Glomerular endothelial cell (primary cell): ENCODE measurements around the gene UCN2. TPM values are rescaled to one million over a fixed set of nuclear protein-coding genes. Genes with fewer than 3 reads are reported as not detected.

Experiments used
- DNase-seq: peaks from one replicate; pipeline ENCODE4 v3.0.0-alpha.2; 2011; ENCODE audit warnings: low read depth, low spot score; ENCODE audit errors: extremely low read depth
- total RNA-seq: library from RNA; depleted of rRNA; stranded (reverse); fragments of >200 nt; gene quantifications from 2 replicates; pipeline ENCODE4 v1.2.3, GENCODE V29; 2015

UCN2 gene, protein sequence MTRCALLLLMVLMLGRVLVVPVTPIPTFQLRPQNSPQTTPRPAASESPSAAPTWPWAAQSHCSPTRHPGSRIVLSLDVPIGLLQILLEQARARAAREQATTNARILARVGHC
- total RNA-seq, result 0.24 and 1.2 TPM in 2 replicates

DNA sequence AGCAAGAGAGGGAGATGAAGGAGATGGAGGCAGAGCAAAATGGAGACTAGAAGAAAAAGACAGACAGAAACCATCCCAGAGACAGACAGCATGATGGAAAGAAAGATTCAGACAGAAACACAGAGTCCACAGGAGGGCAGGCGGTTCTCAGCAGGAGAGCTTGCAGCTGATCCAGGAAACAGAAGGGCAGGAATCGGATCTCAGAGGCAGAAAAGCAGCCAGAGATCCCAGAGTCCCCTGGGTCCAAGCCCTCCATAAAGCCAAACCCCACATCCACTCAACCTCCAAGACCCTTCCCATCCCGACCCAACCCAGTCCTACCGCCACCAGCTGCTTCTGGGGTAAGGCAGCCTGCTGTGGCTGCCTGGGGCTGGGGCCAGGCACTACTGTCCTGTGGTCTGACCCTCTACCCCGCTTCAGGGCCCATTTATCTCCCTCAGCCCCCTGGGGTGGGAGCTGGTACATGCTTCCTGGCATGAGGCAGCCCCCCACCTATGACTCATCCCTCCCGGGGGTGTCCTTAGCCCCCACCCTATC, at the start of gene UCN2:
UCN2 (minus strand) TSS at position 400 of the 537 bp plus-strand sequence. CDS start 657 bp downstream, outside the sequence.
- DNase-seq, result no peak

DNA sequence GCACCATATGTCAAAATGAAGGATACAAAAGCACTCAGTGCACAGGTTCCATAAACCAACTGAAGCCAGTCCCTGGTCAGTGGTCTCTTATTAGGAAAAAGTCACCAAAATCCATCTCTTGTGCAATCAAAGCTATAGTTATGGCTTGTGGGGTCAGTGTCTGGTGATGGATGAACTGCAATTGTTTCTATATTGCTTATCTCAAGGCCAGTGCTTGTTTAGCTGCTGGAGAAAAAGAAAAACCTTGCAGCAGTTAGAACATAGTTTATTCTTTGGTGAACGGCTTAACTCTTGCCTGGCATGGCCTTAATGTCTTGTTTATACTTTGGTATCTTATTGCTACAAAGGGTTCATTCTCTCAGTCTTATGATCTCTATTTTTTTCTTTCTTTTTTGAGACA, 48.7 kb upstream of the UCN2 start:
- DNase-seq, result no peak

DNA sequence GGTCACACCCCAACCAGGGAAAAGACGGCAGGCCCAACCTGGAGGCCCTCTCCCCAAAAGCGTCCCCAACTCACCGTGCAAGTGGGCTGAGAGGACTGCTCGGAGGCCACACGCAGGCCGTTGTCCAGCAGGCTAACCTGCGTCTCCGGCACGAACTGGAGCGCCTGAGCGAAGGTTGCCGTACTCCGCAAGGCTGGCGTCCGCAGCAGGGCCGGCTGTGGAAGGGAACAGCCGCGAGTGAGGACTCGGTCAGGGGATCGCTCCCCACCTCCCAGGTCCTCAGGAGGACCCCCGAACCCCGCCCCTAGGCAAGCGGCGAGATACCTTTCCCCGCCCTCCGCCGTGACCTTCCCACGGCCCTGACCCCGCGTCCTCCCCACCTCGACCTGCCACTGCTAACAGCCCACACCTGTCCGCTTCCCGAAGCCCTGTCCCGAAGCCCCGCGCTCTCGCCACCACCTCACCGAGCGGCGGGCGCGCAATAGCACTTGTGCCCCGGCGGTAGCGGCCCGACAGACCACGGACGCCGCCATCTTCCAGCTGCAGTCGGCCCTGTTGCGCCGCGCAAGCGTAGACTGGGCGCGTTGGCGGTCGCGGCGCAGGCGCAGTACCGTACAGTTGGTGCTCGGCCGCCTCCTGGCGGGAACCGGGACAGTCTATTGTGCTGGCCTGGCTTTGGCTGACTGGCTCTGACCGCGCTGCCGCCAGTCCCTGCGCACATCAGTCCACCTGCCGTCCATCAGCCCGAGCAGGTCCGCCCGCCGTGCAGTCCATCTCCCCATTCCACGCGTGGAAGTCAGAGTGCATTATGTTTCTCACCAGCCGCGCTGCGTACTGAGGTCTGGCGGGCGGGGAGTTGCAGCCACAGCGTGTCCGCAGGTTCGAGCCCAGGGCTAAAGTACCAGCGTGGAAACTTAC, 45.8 kb upstream of the UCN2 start, which contains the start of gene UQCRC1:
UQCRC1 (minus strand) TSS at position 559 of the 918 bp plus-strand sequence; CDS start at position 533, 26 bp downstream.
- peak; percentile 54 for DNase-seq

DNA sequence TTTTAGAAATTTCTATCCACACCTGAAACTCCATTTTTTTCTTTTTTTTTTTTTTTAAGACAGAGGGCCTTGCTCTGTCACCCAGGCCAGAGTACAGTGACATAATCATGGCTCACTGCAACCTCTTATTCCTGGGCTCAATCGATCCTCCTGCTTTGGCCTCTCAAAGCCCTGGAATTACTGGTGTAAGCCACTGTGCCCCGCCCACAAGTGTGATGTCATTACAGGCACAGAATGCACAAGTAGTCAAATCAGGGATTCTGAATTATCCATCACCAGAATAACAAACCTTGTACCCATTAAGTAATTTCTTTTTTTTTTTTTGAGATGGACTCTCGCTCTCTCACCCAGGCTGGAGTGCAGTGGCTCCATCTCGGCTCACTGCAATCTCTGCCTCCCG, 43.9 kb upstream of the UCN2 start:
- no peak for DNase-seq

DNA sequence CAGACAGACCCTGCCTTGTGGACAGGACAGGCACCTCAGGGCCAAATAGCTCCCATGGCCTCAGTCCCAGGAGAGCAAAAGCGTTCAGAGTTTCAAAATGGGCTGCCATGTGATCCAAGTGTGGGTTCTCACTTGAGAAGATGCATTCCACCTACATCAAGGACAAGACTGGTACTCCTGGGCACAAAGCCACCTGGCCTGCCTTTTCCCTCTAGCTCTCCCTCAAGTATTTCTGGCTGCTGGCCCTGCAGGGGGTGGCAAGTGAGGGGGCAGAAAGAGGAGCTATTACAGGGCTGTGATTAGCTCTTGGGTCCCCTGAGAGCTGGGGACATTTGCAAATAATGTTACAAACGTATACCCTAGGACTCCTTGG, 38.0 kb upstream of the UCN2 start:
- no peak for DNase-seq

DNA sequence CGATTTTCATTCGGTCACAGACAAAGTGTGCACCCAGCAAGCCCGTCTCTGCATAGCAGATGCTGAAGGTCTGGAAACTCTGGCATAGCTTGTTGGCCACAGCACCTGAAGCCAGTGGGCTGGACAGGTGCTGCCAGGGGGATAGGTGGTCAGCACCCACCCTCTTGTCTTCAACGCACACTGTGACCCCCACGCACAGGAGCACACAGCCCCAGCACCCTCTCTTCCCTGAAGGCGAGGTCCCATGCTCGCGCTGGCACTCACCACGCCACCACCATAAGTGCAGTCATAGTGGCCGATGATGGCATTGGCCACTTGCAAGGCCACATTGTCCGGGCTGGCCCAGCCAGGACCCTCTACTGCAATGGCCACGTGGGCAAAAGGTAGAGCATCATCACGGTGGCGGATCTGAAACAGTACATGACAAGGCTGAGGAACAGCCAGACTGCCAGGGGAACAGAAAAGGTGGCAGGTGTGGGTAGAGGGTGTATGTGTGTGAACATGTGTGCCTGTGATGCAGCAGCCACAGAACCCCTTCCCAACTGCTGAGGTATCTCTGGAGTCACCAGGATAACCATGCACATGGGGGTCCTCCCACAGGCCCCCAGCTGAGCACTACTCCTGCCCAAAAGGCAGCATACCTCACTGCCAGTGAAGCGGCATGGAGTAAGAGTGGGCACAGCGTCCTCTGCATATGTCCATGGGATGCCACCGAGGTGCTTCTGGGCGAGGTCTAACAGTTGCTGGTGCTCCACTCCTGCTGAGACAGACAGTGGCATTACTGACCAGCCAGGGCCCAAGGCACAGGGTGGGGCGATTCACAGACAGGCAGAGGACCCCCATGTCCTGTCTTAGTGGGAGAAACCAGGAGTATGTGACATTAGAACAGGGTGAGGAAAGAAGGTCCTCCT, 37.4 kb upstream of the UCN2 start:
- no peak for DNase-seq

DNA sequence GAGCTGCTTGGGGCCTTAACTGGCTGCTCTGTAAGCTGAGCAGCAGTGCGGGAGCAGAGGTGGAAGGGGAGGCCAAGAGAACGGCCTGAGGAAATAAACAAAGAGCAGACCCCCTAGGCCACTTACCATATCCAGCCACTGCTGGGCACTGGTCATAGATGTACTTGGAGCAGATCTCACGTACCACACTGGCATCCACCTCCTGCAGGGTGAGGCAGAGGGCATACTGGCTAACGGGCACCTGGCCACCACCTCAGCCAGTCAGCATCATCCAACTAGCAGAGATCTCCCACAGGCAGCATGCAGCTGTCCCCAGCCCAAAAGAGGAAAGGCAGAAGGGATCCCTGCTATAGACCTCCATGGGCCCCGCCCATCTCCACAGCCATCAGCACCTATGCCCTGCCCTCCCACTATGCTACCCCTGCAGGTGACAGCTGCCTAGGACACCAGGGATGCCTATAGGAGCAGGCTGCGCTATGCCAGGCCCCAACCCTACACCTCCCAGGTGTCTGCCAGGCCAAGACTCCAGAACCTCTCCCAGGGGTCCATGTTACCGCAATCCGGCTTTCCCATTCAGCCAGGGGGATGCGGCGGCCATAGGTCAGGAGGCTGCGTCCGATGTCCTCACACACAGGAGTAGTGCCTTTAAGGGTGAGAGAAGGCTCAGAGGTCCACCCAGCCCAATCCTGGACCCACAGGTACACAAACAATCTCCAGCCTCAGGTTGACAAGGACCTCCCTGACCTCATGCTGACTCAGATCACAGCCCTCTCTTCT, 36.1 kb upstream of the UCN2 start:
- no peak for DNase-seq

DNA sequence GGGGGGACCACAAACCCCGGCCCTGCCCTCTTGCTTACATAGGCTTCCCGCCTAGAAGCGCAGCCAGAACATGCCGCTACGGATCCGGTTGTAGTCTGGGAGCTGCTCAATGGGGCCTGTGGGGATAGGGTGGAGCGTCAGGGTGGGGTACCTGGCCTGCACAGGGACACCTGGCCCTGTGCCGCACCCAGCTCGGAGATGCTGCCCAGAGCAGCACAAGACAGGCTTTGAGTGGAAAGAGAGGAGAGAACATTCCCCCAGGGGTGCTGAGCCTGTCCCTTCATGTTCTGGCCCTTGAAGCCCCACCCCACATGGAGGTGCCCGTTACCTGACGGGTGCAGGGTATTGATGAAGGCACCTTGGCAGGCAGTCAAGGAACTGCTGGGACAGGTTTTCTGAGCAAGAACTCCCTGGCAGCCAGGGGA, 35.5 kb upstream of the UCN2 start:
- DNase-seq, result no peak

DNA sequence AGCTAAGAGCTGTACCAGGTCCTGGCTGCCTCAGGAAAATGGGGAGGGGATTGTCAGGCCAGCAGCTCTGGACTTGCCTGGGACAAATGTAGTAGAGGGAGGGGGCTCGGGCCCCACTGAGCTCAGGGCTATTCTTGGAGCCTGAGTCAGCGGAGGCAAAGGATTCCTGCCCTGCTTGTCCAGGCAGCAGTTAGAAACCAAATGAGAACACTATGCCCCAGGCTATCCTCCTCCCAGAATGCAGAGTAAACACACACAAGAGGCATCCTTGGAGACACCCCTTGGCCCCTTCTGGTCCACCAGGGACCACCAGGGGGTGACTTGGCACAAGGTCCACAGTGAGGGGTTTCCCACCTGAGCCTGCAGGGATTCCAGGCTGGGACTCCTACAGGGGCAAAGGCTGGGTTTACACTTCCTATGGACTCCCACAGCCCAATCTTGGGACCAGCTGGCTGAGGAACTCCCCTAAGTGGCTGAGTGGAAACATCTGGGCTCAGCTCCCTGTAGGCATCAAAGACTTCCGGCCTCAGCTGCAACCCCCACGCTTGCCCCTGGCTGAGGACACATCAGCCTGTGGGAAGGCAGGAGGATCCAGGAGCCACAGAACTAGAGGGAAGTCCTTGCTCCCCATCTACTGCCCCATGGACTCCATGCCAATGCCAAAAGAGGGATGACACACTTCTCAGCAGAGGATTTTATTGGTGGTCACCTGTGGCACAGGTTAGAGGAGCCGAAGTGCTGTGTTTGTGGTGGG, 34.9 kb upstream of the UCN2 start:
- no peak for DNase-seq

DNA sequence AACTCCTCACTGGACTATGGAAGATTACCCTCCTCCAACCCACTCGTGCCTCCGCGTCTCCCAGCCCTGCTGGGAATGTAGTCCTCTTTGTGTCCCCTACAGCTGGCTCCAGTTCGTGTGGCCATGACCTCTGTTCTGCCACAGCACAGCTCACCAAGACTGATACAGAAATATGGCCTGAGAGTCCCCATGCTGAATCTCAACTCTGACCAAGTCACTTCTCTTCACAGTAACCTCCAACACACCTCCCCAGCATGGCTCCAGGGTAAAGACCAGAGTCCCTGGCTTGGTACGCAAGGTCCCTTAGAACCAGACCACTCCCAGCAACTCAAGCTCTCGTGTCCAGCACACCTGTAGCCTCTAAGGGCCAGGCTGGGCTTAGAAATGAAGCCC, 33.8 kb upstream of the UCN2 start:
- DNase-seq, result no peak

DNA sequence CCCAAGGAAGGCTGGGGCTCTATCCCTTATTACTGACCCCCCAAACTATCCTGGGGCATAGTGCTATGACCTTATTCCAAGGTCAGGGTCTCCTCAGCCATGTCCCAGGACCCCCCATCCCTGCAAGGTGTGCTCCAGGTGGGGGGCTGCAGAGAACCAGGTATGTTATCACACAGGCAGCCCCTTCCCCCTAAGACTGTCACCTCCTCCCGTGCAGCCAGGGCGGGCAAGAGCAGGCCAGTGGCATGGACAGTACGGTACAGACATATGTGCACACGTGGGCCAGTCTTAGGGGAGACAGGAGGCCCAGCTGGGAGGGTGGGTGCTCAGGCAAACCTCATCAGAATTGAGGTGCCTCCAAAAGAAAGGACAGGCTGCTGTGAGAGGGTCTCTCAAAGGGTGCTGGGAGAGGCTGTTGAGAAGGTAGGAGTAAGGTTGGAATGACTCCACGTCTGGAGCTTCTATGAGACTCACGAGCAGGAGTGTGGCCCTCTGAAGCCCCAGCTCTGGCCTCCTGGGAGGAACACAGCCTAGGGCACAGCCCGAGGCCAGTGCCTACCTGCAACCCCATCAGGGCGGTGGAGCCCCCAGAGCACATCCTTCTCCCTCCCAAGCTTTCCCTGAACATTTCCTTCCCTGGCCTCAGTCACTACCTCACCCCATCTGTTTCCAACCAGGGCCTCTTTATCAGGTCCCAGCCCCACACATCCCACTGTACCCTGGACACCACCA, 33.3 kb upstream of the UCN2 start:
- DNase-seq, result no peak

DNA sequence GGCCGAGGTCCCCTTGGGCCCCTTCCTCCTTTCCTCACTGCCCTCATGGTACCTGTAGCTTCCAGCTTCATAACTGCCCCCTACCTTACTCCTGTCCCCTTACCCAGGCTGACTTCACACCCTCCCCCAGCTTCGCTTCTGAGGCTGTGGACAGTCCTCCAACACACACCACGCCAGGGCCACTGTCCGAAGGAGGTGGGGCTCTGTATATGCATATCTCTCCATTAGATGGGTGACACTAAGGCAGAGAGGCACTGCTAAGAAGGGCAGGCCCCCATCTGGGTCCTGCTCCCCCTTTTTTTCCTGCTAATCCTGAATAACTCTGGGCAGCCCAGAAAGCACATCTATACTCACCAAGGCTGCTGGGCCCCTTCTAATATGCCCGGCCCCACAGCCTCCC, 32.6 kb upstream of the UCN2 start:
- no peak for DNase-seq

DNA sequence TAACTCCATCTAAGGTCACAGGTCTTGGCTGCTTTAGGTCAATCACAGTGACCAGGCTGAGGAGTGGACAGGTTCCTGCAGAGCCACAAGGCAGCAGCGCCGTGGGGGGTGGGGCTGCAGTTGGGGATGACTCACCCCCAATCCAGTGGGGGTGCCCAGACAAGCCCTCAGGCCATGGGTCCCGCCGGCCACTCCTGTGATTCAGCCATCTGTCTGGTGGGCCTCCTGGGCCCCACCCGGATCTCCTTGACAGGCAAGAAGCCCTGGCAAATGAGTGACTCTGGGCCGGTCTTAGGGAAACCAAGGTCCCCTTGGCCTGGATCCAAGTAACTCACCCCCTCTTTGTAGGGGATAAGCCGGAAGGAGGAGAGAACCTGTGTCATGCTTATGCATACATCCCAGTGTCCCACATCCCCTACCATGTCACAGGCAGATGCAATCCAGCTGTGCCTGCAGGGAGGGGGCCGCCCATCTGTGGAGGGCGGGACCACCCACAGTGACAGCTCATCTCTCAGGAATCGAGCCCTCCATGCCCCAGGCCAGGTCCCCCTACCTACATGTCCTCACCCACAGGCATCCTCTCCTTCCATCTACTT, 32.0 kb upstream of the UCN2 start:
- DNase-seq, result no peak

DNA sequence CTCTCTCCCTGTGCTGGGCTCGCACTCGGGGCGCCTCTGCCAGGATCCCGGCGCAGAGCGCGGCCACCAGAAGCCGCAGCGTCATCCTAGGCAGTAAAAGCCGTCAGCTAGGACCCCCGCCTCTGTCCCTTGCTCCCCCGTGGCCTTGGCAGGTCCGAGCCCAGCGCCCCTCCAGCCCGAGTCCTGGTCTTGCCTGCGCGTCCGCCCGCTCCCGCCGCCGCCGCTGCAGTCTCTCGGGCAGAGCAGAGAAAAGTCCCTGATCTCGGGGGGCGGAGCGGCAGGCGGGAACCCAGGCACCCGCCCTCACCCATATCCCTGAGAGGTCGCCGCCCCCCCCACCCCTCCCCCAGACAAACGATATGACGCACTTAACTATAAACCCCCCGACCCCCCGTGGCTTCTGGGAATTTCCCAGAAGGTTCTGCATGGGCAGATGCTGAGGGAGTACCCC, 31.5 kb upstream of the UCN2 start, which contains the start of gene COL7A1:
COL7A1 (minus strand) TSS at position 255 of the 451 bp plus-strand sequence; CDS start at position 85, 170 bp downstream.
- no peak for DNase-seq

DNA sequence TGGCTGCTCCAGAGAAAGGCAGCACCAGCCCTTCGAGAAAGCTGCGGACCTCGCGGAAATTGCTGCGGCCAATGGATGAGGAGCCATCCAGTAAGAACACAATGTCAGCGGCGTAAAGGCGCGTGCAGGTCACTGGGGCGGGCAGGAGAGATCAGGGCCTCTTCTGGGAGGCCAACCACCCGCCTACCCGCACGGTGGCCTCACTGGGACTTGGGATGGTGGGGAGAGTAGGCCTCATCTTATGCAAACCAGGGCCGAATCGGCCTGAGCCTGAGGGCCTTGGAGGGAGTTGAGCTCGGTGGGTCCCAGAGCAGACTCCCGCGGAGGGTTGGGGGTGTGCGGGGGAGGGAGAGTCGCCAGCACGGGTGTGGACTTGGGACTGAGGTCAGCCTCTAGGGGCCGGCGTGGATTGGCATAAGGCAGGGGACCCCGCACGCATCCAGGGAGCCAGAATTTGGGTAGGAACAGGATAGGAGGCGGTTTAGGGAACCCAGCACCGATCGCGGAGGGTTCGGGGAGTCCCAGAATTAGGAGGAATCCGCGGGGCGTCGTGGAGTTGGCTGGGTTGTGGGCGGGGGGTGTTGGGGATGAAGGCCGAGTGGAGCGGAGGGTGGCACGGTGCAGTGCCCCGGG, 31.0 kb upstream of the UCN2 start:
- no peak for DNase-seq

DNA sequence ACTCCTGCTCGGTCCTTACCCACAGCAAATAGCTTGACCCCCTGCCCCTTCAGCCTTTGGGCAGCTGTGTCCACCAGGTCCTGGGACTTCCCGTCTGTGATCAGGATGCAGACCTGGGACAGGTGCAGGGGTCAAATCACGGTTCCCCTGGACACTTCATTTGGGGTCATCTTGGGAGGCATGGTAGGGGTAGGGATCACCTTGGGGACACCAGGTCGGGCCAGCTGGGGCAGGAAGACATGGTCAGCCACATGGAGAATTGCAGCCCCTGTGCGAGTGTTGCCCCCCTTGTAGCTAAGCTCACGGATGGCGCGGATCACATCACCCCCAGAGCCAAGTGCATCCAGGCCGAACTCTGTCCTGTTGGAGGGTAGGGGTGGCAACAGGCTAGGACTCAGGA, 29.8 kb upstream of the UCN2 start:
- DNase-seq, result no peak

DNA sequence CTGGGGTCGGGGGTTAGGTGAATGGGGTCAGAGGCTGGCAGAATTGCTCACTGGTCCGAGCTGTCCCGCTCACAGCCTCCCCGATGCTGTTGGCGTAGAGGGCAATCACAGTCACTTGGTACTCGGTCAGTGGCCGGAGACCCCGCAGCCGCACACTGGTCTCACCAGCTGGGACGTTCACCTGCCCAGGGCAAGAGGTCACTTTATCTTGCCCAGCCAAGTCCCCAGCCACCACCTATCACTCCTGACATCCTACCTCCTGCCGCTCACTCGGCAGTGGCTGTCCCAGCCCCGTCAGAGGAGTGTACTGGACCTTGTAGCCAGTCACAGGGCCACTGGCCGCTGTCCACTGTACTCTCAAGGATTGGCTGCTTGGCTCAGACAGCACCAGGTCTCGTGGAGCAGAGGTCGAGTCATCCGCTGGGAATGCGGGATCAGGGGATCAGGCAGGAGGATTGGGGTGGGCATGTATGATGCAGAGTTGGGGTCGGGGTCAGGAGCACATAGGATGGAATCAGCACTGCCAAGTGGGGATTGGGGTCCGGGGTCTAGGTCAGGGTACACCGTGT, 29.0 kb upstream of the UCN2 start:
- no peak for DNase-seq
